Left ventricle myocardium inferior (tissue), 1 donor: ENCODE data around the gene ADAR. TPM values are rescaled to one million over a fixed set of nuclear protein-coding genes. Genes with fewer than 3 reads are reported as not detected.

ENCODE experiments used
- DNase-seq: peaks from one replicate; pipeline ENCODE4 v3.0.0-alpha.2; 2020
- H3K27ac ChIP-seq: fragments of 200-600 bp; replicated peaks from 2 replicates; pipeline ENCODE4 v1.8.0; 2021
- H3K27me3 ChIP-seq: fragments of 200-600 bp; 2 replicates; pipeline ENCODE4 v1.8.0; 2021; ENCODE audit warnings: low read depth
- H3K36me3 ChIP-seq: fragments of 200-600 bp; 2 replicates; pipeline ENCODE4 v1.8.0; 2021
- H3K4me1 ChIP-seq: fragments of 200-600 bp; 2 replicates; pipeline ENCODE4 v1.8.0; 2021
- H3K4me3 ChIP-seq: fragments of 200-600 bp; 2 replicates; pipeline ENCODE4 v1.8.0; 2021; ENCODE audit warnings: mild to moderate bottlenecking, moderate library complexity
- H3K9me3 ChIP-seq: fragments of 200-600 bp; replicated peaks from 2 replicates; pipeline ENCODE4 v1.8.0; 2021
- CTCF ChIP-seq: fragments of 200-600 bp; IDR thresholded peaks from 2 replicates; pipeline ENCODE4 v1.8.0; 2021; ENCODE audit warnings: antibody characterized with exemption, mild to moderate bottlenecking, borderline replicate concordance
- intact Hi-C: fragments of 100-400 bp; cut with micrococcal nuclease; formaldehyde crosslinking; loops from one replicate; pipeline ENCODE4 v1.11.0; 2022
- total RNA-seq: library from RNA; stranded (reverse); fragmentation: NEBNext Ultra II Directional; extraction: Animal tissue kit (Norgen Biotek cat#: 25700); gene quantifications from one replicate; pipeline ENCODE4 v1.2.1, GENCODE V29; 2021
- donor health status: DM: no; HTN: yes; CAD: no; lungs with severe emphysema.

The ADAR gene
- total RNA-seq, 1 donor from 2014 or later, result 55.8 TPM

- no peak overlapping the region for H3K27ac ChIP-seq
- H3K4me3 ChIP-seq, result no peak overlapping the region
- intact Hi-C loops, result no loop called here
- no peaks in the 10 kb centered on the region for H3K27me3 ChIP-seq
- no peak for DNase-seq
- H3K9me3 ChIP-seq, result no peaks in the 10 kb centered on the region
- H3K36me3 ChIP-seq, result no peaks in the 10 kb centered on the region
- no peak for TF ChIP-seq CTCF
- H3K4me1 ChIP-seq, result peaks cover 88% of the 10 kb centered on the region
Observed at GRCh38 chr1:154620751-154621150, 12.8 kb upstream of the ADAR start.

GRCh38 chr1:154619181-154619948, 11.4 kb upstream of the ADAR start:
- no peak for TF ChIP-seq CTCF
- H3K27ac ChIP-seq, result no peak overlapping the region
- no peaks in the 10 kb centered on the region for H3K36me3 ChIP-seq
- H3K4me1 ChIP-seq, result peaks cover 88% of the 10 kb centered on the region
- H3K4me3 ChIP-seq, result no peak overlapping the region
- no peaks in the 10 kb centered on the region for H3K9me3 ChIP-seq
- no peak for DNase-seq
- H3K27me3 ChIP-seq, result no peaks in the 10 kb centered on the region
- intact Hi-C loops, result no loop called here

GRCh38 chr1:154616659-154617345, 8.8 kb upstream of the ADAR start:
- no peak for TF ChIP-seq CTCF
- Histone ChIP-seq H3K27me3 (no peaks in the 10 kb centered on the region), H3K4me3 (no peak overlapping the region), H3K9me3 (no peaks in the 10 kb centered on the region), H3K36me3 (no peaks in the 10 kb centered on the region), H3K27ac (no peak overlapping the region), H3K4me1 (peaks cover 71% of the 10 kb centered on the region)
- intact Hi-C loops, result no loop called here
- DNase-seq, result peak; percentile 25

GRCh38 chr1:154615411-154615810, 7.4 kb upstream of the ADAR start:
- no peak overlapping the region for H3K4me3 ChIP-seq
- H3K27ac ChIP-seq, result no peak overlapping the region
- no peak for DNase-seq
- no peaks in the 10 kb centered on the region for H3K36me3 ChIP-seq
- intact Hi-C loops, result no loop called here
- H3K27me3 ChIP-seq, result no peaks in the 10 kb centered on the region
- TF ChIP-seq CTCF, result no peak
- H3K9me3 ChIP-seq, result no peaks in the 10 kb centered on the region
- H3K4me1 ChIP-seq, result peaks cover 67% of the 10 kb centered on the region

GRCh38 chr1:154614901-154615300, 6.9 kb upstream of the ADAR start:
- Histone ChIP-seq H3K4me3 (no peak overlapping the region), H3K27me3 (no peaks in the 10 kb centered on the region), H3K27ac (no peak overlapping the region), H3K9me3 (no peaks in the 10 kb centered on the region), H3K36me3 (no peaks in the 10 kb centered on the region), H3K4me1 (peaks cover 61% of the 10 kb centered on the region)
- intact Hi-C loops, result no loop called here
- TF ChIP-seq CTCF, result no peak
- DNase-seq, result no peak
